ENCODE results near the gene PEX11B.

The PEX11B gene

DNA sequence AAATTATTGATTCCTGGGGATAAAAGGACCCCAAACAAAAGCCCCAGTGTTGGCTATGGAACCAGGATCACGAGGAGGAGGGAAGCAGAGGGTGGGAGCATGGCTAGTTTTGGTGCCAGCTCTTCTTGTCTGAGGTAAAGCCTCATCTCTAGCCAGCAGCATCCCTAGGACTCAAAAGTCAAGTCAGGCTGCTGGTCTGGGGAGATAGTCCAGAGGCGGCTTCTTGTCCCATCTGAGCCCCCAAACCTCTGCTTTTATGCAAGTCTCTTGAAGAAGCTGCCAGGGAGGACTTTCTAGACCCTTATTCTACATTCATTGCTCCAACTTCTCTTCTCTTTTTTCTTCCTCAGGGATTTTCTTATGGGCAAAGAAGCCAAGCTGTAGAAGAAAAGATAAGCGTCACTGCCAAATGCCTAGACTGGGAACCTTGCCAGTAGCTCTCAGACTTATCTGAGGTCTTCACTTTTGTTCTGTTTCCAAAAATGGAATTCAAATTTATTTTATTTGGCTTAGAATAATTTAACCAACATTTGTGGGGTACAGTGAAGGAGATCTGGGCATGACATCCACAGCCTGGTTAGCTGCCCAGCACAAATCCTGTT is 25.9 kb downstream of the PEX11B start:
- no peaks in the 10 kb centered on the region for H3K27me3 ChIP-seq
- no peak for TF ChIP-seq CTCF (IDR thresholded peaks at IDR 0.05)
- H3K4me1 ChIP-seq: peaks cover 0 to 37% (median 25%) of the 10 kb centered on the region in 4 donors
- intact Hi-C loops (cut with DNase I; ENCODE audit: low total_unique reads): loop anchor here (1.0 kb wide), 1 partner anchor 18 kb away; the partner anchor contains the start of gene ITGA10
- H3K4me3 ChIP-seq: peak overlapping the region in 1 of 2 donors; percentile 19
- peak overlapping the region; percentile 92 to 93 for H3K27ac ChIP-seq
- peak in 1 of 2 donors; percentile 65 for DNase-seq
- no peaks in the 10 kb centered on the region for H3K9me3 ChIP-seq
- H3K36me3 ChIP-seq: peaks cover 0 to 22% (median 16%) of the 10 kb centered on the region in 3 donors

- TF ChIP-seq CTCF (IDR thresholded peaks at IDR 0.05): peak; percentile 96 to 98
- no peaks in the 10 kb centered on the region for H3K9me3 ChIP-seq
- peaks cover 0 to 37% (median 25%) of the 10 kb centered on the region in 4 donors for H3K4me1 ChIP-seq
- peak overlapping the region; percentile 92 to 93 for H3K27ac ChIP-seq
- peak overlapping the region; percentile 2 to 19 for H3K4me3 ChIP-seq
- DNase-seq: peak; percentile 97
- peaks cover 0 to 15% (median 8%) of the 10 kb centered on the region in 3 donors for H3K36me3 ChIP-seq
- intact Hi-C loops (cut with DNase I; ENCODE audit: low total_unique reads): loop anchor here (1.0 kb wide), 1 partner anchor 18 kb away; the partner anchor contains the start of gene ITGA10
- H3K27me3 ChIP-seq: no peaks in the 10 kb centered on the region
These were observed 26.7 kb downstream of the PEX11B start for GRCh38 chr1:145891587-145892485.

DNA sequence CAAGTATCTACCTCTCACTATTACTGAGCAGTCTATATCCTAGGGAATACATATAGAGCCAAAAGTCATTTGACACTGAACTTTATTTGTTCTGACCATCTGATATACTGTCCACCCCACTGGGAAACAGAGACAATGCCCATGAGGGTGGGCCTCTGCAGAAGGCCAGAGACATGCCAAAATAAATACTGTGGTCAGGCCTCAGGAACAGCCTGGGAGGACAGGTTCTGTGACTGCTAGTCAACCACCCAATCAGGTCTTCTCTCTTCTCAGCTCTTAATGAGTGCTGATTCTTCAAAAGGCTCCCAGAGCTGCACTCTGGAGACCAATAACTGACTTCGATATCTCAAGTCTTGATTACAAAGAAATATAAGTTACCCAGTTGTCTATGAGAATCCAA is 27.4 kb downstream of the PEX11B start:
- Histone ChIP-seq H3K4me3 (no peak overlapping the region), H3K36me3 (peaks cover 0 to 8% (median 1%) of the 10 kb centered on the region in 3 donors), H3K27me3 (no peaks in the 10 kb centered on the region), H3K9me3 (no peaks in the 10 kb centered on the region), H3K4me1 (peaks cover 0 to 37% (median 25%) of the 10 kb centered on the region in 4 donors), H3K27ac (peak overlapping the region; percentile 92 to 93)
- intact Hi-C loops (cut with DNase I; ENCODE audit: low total_unique reads): no loop called here
- TF ChIP-seq CTCF (IDR thresholded peaks at IDR 0.05): no peak
- DNase-seq: no peak

DNA sequence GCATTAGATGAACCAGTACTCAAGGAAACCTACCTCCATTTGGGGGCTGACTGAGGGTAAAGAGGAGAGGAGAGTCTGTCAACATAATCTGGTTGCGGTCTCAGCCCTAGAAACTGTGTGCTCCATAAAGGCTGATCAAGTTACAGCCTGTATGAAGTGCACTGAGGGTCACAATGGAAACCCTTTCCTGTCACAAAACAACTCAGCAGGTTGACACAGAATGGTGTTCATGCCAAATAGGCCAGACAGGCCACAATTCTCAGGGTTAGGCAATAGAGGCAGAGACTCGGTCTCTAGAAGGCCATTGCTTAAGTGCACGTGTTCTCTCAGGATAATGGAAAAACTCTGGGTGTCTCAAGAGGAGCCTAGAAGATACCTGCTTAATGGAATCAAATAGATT is 28.8 kb downstream of the PEX11B start:
- no peaks in the 10 kb centered on the region for H3K27me3 ChIP-seq
- no peaks in the 10 kb centered on the region for H3K9me3 ChIP-seq
- no peak for TF ChIP-seq CTCF (IDR thresholded peaks at IDR 0.05)
- H3K4me3 ChIP-seq: no peak overlapping the region
- H3K27ac ChIP-seq: peak overlapping the region; percentile 92 to 93
- intact Hi-C loops (cut with DNase I; ENCODE audit: low total_unique reads): no loop called here
- no peak for DNase-seq
- H3K36me3 ChIP-seq: no peaks in the 10 kb centered on the region
- peaks cover 0 to 47% (median 31%) of the 10 kb centered on the region in 4 donors for H3K4me1 ChIP-seq

DNA sequence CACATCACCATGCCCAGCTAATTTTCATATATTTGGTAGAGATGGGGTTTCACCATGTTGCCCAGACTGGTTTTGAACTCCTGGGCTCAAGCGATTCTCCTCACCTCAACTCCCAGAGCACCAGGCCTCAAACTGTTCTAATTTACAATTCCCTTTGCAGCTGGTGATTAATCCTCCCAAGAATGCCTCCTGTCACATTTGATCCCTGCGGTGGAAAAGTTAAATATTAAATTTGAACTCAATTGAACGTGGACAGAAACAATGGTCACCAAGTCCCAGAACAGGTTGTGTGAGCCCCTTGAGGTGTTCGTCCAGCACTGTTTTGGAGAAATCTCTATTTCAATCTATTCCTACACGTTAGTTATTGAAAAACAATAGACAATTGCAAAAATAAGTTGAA is 30.9 kb downstream of the PEX11B start:
- H3K4me3 ChIP-seq: no peak overlapping the region
- peak overlapping the region in 1 of 2 donors; percentile 57 for H3K27ac ChIP-seq
- DNase-seq: no peak
- no peaks in the 10 kb centered on the region for H3K27me3 ChIP-seq
- H3K36me3 ChIP-seq: no peaks in the 10 kb centered on the region
- H3K9me3 ChIP-seq: no peaks in the 10 kb centered on the region
- TF ChIP-seq CTCF (IDR thresholded peaks at IDR 0.05): no peak
- intact Hi-C loops (cut with DNase I; ENCODE audit: low total_unique reads): no loop called here
- H3K4me1 ChIP-seq: peaks cover 0 to 39% (median 26%) of the 10 kb centered on the region in 4 donors
